Measurements from ENCODE around the gene SCGB1C2. TPM values are rescaled to one million over a fixed set of nuclear protein-coding genes. Genes with fewer than 3 reads are reported as not detected.

The SCGB1C2 gene
- total and polyA plus RNA-seq, 2 donors from 2014 or later = not detected

DNA sequence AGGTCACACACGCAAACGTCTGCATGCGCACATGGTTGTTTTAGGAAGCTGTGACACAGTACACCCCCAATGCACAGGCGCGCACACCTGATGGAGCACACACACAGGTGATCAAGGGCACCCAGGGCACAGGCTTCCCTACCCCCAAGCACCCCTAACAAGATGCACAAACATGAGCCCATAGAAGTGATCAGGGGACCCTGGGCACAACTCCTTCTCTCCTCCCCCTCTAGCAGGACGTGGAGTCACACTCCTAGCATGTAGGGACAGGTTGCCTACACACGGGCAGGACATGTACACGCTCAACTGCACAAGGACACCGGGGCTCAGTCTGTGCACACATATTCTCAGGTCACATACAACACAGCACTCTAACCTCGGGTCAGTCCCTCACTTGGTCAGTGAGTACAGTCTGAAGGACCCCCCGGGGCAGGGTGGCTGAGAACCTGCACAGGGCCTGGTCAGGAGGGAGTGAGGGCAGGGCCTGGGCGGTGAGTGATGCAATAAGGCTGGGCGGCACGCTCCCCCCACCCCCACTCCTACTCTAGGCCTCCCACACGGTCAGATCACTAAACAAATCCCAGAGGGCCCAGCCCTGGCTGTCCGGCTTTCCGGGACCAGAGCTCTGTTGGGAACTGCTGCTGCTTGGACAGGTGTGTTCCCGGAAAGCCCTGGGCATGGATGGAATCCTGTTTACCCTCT lies 44.8 kb downstream of the SCGB1C2 start:
- DNase-seq (peak; percentile 63 to 88 (median 80)), FAIRE-seq (no peak)
- TF ChIP-seq, protein P1, sequence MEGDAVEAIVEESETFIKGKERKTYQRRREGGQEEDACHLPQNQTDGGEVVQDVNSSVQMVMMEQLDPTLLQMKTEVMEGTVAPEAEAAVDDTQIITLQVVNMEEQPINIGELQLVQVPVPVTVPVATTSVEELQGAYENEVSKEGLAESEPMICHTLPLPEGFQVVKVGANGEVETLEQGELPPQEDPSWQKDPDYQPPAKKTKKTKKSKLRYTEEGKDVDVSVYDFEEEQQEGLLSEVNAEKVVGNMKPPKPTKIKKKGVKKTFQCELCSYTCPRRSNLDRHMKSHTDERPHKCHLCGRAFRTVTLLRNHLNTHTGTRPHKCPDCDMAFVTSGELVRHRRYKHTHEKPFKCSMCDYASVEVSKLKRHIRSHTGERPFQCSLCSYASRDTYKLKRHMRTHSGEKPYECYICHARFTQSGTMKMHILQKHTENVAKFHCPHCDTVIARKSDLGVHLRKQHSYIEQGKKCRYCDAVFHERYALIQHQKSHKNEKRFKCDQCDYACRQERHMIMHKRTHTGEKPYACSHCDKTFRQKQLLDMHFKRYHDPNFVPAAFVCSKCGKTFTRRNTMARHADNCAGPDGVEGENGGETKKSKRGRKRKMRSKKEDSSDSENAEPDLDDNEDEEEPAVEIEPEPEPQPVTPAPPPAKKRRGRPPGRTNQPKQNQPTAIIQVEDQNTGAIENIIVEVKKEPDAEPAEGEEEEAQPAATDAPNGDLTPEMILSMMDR (IDR thresholded peaks at IDR 0.05; ENCODE audit: borderline replicate concordance, extremely low read depth, insufficient read depth) = no peak
- peaks cover 0 to 3% (median 2%) of the 10 kb centered on the region in 3 donors for H3K4me1 ChIP-seq (ENCODE audit: control insufficient read depth in 2 of 3, insufficient read depth in 2 of 3, low read depth in 1 of 3, low read length in 3 of 3)
- H3K9ac ChIP-seq (ENCODE audit: low read length in 3 of 3) = no peak overlapping the region
- peak overlapping the region in 1 of 2 donors; percentile 16 for H3K27ac ChIP-seq (ENCODE audit: low read depth in 2 of 2, low read length in 2 of 2)
- no peaks in the 10 kb centered on the region for H3K27me3 ChIP-seq (ENCODE audit: control insufficient read depth, insufficient read depth, low read length)
- H3K4me3 ChIP-seq (ENCODE audit: low read length in 3 of 3) = peak overlapping the region; percentile 32 to 41 (median 39)
- H3K9me3 ChIP-seq (ENCODE audit: control insufficient read depth in 2 of 3, insufficient read depth in 1 of 3, low read length in 3 of 3) = no peaks in the 10 kb centered on the region
- no peaks in the 10 kb centered on the region for H3K36me3 ChIP-seq (ENCODE audit: control insufficient read depth in 2 of 3, insufficient read depth in 3 of 3, low read length in 3 of 3)
- intact Hi-C loops (cut with DNase I) = no loop called here

- no peak for DNase-seq
- Histone ChIP-seq H3K4me3 (ENCODE audit: low read length in 3 of 3) (no peak overlapping the region), H3K27ac (ENCODE audit: low read depth in 2 of 2, low read length in 2 of 2) (no peak overlapping the region), H3K4me1 (ENCODE audit: control insufficient read depth in 2 of 3, insufficient read depth in 2 of 3, low read depth in 1 of 3, low read length in 3 of 3) (peaks cover 0 to 3% (median 2%) of the 10 kb centered on the region in 3 donors), H3K9me3 (ENCODE audit: control insufficient read depth in 2 of 3, insufficient read depth in 1 of 3, low read length in 3 of 3) (no peaks in the 10 kb centered on the region), H3K27me3 (ENCODE audit: control insufficient read depth, insufficient read depth, low read length) (no peaks in the 10 kb centered on the region), H3K36me3 (ENCODE audit: control insufficient read depth in 2 of 3, insufficient read depth in 3 of 3, low read length in 3 of 3) (no peaks in the 10 kb centered on the region), H3K9ac (ENCODE audit: low read length in 3 of 3) (no peak overlapping the region)
- TF ChIP-seq, protein P1 (IDR thresholded peaks at IDR 0.05; ENCODE audit: borderline replicate concordance, extremely low read depth, insufficient read depth) = no peak
- intact Hi-C loops (cut with DNase I) = no loop called here
- FAIRE-seq = no peak
Measured at GRCh38 chr17:183021-183420, 45.7 kb downstream of the SCGB1C2 start.

DNA sequence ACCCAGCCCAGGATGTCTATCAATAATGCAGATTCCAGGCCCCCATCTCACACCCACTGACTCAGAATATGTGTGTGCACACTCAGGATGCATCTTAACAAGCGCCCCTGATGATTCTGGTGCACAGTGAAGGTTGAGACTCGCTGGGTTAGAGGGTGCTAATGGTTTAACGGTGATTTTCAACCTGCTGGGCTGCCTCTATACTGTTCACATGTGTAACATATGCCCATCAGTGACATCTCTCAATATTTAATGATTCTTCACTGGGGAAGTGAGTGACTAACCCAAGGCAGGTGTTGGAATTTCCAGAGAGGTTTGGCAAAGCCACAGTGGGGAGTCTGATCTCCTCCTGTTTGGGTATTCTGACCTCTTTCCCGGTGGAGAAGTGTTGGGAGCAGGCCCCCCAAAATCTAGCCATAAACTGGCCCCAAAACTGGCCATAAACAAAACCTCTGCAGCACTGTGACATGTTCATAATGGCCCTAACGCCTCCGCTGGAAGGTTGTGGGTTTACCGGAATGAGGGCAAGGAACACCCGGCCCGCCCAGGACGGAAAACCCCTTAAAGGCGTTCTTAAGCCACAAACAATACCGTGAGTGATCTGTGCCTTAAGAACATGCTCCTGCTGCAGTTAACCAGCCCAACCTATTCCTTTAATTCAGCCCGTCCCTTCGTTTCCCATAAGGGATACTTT lies 48.2 kb downstream of the SCGB1C2 start:
- H3K4me1 ChIP-seq (ENCODE audit: control insufficient read depth in 2 of 3, insufficient read depth in 2 of 3, low read depth in 1 of 3, low read length in 3 of 3) = peaks cover 0 to 3% (median 2%) of the 10 kb centered on the region in 3 donors
- no peak overlapping the region for H3K9ac ChIP-seq (ENCODE audit: low read length in 3 of 3)
- H3K27me3 ChIP-seq (ENCODE audit: control insufficient read depth, insufficient read depth, low read length) = no peaks in the 10 kb centered on the region
- peak in 1 of 5 donors; percentile 16 for DNase-seq
- no peak overlapping the region for H3K4me3 ChIP-seq (ENCODE audit: low read length in 3 of 3)
- H3K9me3 ChIP-seq (ENCODE audit: control insufficient read depth in 2 of 3, insufficient read depth in 1 of 3, low read length in 3 of 3) = no peaks in the 10 kb centered on the region
- no peak overlapping the region for H3K27ac ChIP-seq (ENCODE audit: low read depth in 2 of 2, low read length in 2 of 2)
- H3K36me3 ChIP-seq (ENCODE audit: control insufficient read depth in 2 of 3, insufficient read depth in 3 of 3, low read length in 3 of 3) = no peaks in the 10 kb centered on the region
- TF ChIP-seq, protein P1 (IDR thresholded peaks at IDR 0.05; ENCODE audit: borderline replicate concordance, extremely low read depth, insufficient read depth) = no peak
- FAIRE-seq = no peak
- intact Hi-C loops (cut with DNase I) = no loop called here
